GM23338 (cell line): Measurements from ENCODE around the gene MEMO1.

Source experiments
- CTCF ChIP-seq, 2 experiments: fragments of 200-600 bp in 1 of 2; sonication (generic) in 1 of 2; conservative IDR thresholded peaks; 2 replicates each; pipeline versions ENCODE4 v1.5.1 to v1.6.1; 2016 to 2017; ENCODE audit warnings: antibody characterized with exemption in 2 of 2, low read depth in 2 of 2, mild to moderate bottlenecking in 2 of 2, moderate library complexity in 1 of 2
- JUNB ChIP-seq: IDR thresholded peaks from one replicate; pipeline ENCODE4 v1.6.1; 2016; ENCODE audit warnings: antibody characterized with exemption; ENCODE audit not compliant: unreplicated experiment
- REST ChIP-seq: IDR thresholded peaks from one replicate; pipeline ENCODE4 v1.6.1; 2018; ENCODE audit warnings: antibody characterized with exemption; ENCODE audit not compliant: unreplicated experiment

- TF ChIP-seq REST = no peak
- no peak for TF ChIP-seq CTCF (conservative IDR thresholded peaks at IDR 0.05; ENCODE audit: low read depth in 2 of 2)
- no peak for TF ChIP-seq JUNB
Measured at GRCh38 chr2:31925517-31925916, 85.3 kb downstream of the MEMO1 start.
